ENCODE data around the gene MAP2K5. TPM values are rescaled to one million over a fixed set of nuclear protein-coding genes. Genes with fewer than 3 reads are reported as not detected.

The MAP2K5 gene
- total and polyA plus RNA-seq, 8 donors = 13.5 to 25.0 (median 20.8) TPM

- intact Hi-C loops (cut with DNase I) = no loop called here
Observed at GRCh38 chr15:67674983-67675382, 132.5 kb downstream of the MAP2K5 start.

GRCh38 chr15:67678089-67678488 is 135.6 kb downstream of the MAP2K5 start:
- Histone ChIP-seq H3K9me3 (peaks cover 0 to 5% of the 10 kb centered on the region in 2 donors), H3K36me3 (no peaks in the 10 kb centered on the region), H3K27ac (no peak overlapping the region), H3K27me3 (no peaks in the 10 kb centered on the region), H3K4me1 (no peaks in the 10 kb centered on the region), H3K4me3 (no peak overlapping the region)
- intact Hi-C loops (cut with DNase I) = no loop called here
- no peak for ATAC-seq
- TF ChIP-seq, protein P1, sequence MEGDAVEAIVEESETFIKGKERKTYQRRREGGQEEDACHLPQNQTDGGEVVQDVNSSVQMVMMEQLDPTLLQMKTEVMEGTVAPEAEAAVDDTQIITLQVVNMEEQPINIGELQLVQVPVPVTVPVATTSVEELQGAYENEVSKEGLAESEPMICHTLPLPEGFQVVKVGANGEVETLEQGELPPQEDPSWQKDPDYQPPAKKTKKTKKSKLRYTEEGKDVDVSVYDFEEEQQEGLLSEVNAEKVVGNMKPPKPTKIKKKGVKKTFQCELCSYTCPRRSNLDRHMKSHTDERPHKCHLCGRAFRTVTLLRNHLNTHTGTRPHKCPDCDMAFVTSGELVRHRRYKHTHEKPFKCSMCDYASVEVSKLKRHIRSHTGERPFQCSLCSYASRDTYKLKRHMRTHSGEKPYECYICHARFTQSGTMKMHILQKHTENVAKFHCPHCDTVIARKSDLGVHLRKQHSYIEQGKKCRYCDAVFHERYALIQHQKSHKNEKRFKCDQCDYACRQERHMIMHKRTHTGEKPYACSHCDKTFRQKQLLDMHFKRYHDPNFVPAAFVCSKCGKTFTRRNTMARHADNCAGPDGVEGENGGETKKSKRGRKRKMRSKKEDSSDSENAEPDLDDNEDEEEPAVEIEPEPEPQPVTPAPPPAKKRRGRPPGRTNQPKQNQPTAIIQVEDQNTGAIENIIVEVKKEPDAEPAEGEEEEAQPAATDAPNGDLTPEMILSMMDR (IDR thresholded peaks at IDR 0.05) = no peak
- no peak for DNase-seq

More at GRCh38 chr15:67674983-67675382, 132.5 kb downstream of the MAP2K5 start:
- Histone ChIP-seq H3K4me1 (no peaks in the 10 kb centered on the region), H3K27ac (no peak overlapping the region), H3K4me3 (no peak overlapping the region), H3K9me3 (no peaks in the 10 kb centered on the region), H3K27me3 (no peaks in the 10 kb centered on the region), H3K36me3 (no peaks in the 10 kb centered on the region)
- DNase-seq = no peak
- ATAC-seq = no peak
- TF ChIP-seq, protein P1 (IDR thresholded peaks at IDR 0.05) = no peak

GRCh38 chr15:67678993-67679392 is 136.5 kb downstream of the MAP2K5 start:
- H3K36me3 ChIP-seq = peaks cover 0 to under 1% of the 10 kb centered on the region in 2 donors
- DNase-seq (no peak), ATAC-seq (no peak)
- no peak overlapping the region for H3K4me3 ChIP-seq
- no peaks in the 10 kb centered on the region for H3K4me1 ChIP-seq
- TF ChIP-seq, protein P1 (IDR thresholded peaks at IDR 0.05) = no peak
- peaks cover 0 to 13% of the 10 kb centered on the region in 2 donors for H3K9me3 ChIP-seq
- no peaks in the 10 kb centered on the region for H3K27me3 ChIP-seq
- intact Hi-C loops (cut with DNase I) = no loop called here
- no peak overlapping the region for H3K27ac ChIP-seq

DNA sequence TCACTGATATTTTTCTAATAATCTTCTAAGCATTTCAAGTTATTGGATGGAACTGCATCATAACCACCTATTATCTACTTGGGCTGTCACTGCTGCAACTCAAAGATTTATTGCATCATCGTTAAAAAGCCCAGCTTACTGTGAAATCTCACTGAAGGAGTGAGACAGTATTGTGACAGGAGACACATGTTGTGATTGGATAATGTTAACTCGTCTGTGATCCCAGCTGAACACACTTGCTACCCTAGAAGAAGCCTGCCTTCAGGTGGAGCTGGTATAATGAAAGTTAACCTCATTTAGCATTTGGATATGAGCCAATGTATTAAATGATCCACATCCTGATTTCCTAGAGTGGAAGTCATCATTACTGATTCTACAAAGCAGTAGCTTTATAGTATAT is 138.1 kb downstream of the MAP2K5 start:
- H3K27ac ChIP-seq = no peak overlapping the region
- no peaks in the 10 kb centered on the region for H3K27me3 ChIP-seq
- H3K9me3 ChIP-seq = peaks cover 0 to 30% of the 10 kb centered on the region in 2 donors
- H3K36me3 ChIP-seq = peaks cover 0 to 6% of the 10 kb centered on the region in 2 donors
- TF ChIP-seq, protein P1 (IDR thresholded peaks at IDR 0.05) = no peak
- intact Hi-C loops (cut with DNase I) = no loop called here
- no peak overlapping the region for H3K4me3 ChIP-seq
- H3K4me1 ChIP-seq = no peaks in the 10 kb centered on the region
- no peak for DNase-seq
- ATAC-seq = no peak

- DNase-seq (peak in 1 of 4 donors; percentile 36), ATAC-seq (no peak)
- H3K4me1 ChIP-seq = no peaks in the 10 kb centered on the region
- intact Hi-C loops (cut with DNase I) = no loop called here
- peaks cover 0 to 35% of the 10 kb centered on the region in 2 donors for H3K9me3 ChIP-seq
- TF ChIP-seq, protein P1 (IDR thresholded peaks at IDR 0.05) = no peak
- no peaks in the 10 kb centered on the region for H3K27me3 ChIP-seq
- peaks cover 0 to 6% of the 10 kb centered on the region in 2 donors for H3K36me3 ChIP-seq
- H3K4me3 ChIP-seq = no peak overlapping the region
- H3K27ac ChIP-seq = no peak overlapping the region
Observed at GRCh38 chr15:67685008-67685599, 142.6 kb downstream of the MAP2K5 start.

Measured in left lung (tissue), 10 donors.